Melanocyte of skin (primary cell): Measurements from ENCODE around the gene OR10K2. TPM values are rescaled to one million over a fixed set of nuclear protein-coding genes. Genes with fewer than 3 reads are reported as not detected.

Experiments
- total RNA-seq, 2 donors: library from RNA; depleted of rRNA; stranded (reverse); fragments of >200 nt; gene quantifications; 2 replicates each; pipeline ENCODE4 v1.2.3, GENCODE V29; 2012

OR10K2 gene, protein sequence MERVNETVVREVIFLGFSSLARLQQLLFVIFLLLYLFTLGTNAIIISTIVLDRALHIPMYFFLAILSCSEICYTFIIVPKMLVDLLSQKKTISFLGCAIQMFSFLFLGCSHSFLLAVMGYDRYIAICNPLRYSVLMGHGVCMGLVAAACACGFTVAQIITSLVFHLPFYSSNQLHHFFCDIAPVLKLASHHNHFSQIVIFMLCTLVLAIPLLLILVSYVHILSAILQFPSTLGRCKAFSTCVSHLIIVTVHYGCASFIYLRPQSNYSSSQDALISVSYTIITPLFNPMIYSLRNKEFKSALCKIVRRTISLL
- total RNA-seq: not detected

DNA sequence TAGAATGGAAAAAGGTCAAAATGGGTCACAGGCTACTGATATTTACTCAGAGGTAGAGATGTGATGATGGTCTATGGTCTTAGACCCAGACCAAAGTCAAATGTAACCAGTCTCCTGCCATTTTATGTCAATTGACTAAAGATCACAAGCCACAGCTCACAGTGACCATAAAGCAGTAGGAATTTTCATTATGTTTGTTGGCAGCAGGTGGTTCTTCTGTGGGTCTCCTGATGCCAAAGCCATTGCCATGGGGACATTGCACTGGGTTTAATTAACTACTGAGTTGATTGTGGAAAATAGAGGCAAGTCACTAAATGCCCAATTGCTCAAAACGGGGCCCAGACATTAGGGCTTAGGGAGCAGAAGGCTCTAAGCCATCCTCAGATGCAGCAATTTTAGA, at the start of gene OR10K2:
Gene OR10K2, minus strand, starts transcription at position 101 of the 400 bp plus-strand sequence. CDS start 5,371 bp downstream, outside the sequence.

DNA sequence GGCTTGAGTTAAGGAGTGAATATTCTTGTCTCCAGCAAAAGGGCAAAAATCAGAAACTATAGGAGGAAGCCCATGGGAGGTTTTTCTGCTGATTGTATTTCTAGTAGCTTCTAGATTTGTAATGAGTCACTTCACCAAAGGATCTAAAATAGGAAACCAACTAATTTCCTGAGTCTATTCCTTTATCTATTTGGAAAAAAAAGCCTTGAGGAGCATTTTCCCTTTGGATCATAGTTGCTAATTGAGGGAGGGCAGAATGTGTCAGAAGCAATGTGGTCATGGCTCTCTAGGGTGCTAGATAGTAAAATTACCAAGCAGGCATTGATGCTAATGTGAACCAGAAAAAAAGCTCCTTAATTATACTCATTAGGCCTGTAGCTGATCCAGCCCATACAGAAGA, 45.9 kb upstream of the OR10K2 start, which contains the start of gene OR10R2:
Gene OR10R2, plus strand, starts transcription at position 301 of the 400 bp plus-strand sequence. CDS start 106 bp downstream, outside the sequence.

DNA sequence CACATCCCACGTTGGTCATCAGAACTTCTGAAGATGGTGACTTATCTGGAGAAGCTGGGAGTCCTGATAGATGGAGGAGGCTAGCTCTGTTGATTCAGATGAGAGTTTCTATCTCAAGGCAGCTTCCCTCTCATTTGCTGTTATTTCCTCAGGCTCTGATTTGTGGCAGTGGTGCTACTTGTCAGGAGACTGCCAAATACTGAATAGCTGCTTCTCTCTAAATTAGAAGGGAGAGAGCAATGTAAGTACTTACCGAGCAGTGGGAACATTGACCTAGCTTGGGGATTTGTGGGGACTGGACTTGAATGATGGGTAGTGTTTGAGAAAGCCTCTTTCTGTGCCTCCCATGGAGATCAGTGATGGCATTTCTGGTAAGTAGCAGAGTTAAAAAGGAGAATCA, 35.5 kb upstream of the OR10K2 start, which contains the start of gene OR10K1:
Gene OR10K1, plus strand, starts transcription at position 301 of the 400 bp plus-strand sequence. CDS start 3,728 bp downstream, outside the sequence.

DNA sequence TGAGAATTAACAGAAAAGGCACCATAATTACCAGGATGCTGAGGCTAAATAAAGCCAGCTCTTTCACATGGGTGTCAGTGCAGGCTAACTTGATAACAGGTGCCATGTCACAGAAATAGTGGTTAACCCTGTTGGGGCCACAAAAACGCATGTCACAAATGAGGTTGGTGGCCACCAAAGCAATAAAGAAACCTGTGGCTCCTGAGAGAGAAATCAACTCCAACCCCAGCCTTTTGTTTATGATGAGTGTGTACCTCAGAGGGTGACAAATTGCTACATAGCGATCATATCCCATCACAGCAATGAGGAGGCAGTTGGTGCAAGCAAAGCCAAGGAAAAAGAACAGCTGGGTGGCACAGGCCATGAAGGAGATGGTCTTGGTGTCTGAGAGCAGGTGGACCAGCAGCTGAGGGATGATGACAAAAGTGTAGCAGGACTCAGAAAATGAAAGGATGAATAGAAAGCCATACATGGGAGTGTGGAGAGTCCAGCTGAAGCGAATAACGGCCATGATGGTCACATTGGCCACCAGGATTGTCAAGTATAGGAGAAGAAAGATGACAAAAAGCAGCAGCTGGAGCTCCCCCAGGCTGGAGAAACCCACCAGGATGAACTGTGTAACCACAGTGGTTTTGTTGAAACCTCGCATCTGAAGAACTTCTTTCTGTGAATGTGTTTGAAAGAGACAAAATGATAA, 27.1 kb downstream of the OR10K2 start, which contains the start of gene OR10T2:
Gene OR10T2, minus strand, starts transcription at position 649 of the 697 bp plus-strand sequence. Its CDS starts 0 bp downstream, at position 649.

Other genes with a start within 250 kb of the OR10K2 start
- gene CD1D, start 245.3 kb downstream of the OR10K2 start, total RNA-seq: under 1 TPM; under 0.01 to 0.34 TPM
- gene CD1A, start 171.8 kb downstream of the OR10K2 start, total RNA-seq: not detected
- gene CD1C, start 136.3 kb downstream of the OR10K2 start, total RNA-seq: not detected
- not detected for gene CD1B, start 94.7 kb downstream of the OR10K2 start, total RNA-seq
- gene CD1E, start 72.3 kb downstream of the OR10K2 start, total RNA-seq: not detected
- gene OR10T2, start 26.8 kb downstream of the OR10K2 start, total RNA-seq: not detected
- gene OR10K1, start 35.6 kb upstream of the OR10K2 start, total RNA-seq: not detected
- gene OR10R2, start 46.0 kb upstream of the OR10K2 start, total RNA-seq: not detected
- not detected for gene OR6Y1, start 128.2 kb upstream of the OR10K2 start, total RNA-seq
- not detected for gene OR6P1, start 144.3 kb upstream of the OR10K2 start, total RNA-seq
- not detected for gene OR10X1, start 153.7 kb upstream of the OR10K2 start, total RNA-seq
- not detected for gene OR10Z1, start 179.0 kb upstream of the OR10K2 start, total RNA-seq